Trophoblast cell (in vitro differentiated cells and primary cell): ENCODE data around the gene FBXO36. TPM values are rescaled to one million over a fixed set of nuclear protein-coding genes. Genes with fewer than 3 reads are reported as not detected.

Experiments used
- DNase-seq, 2 donors: peaks; one replicate each; pipeline ENCODE4 v3.0.0-alpha.2; 2016
- H2AFZ ChIP-seq: 2 replicates; pipeline ENCODE4 v1.6.1; 2013; ENCODE audit warnings: low read length, moderate library complexity, mild to moderate bottlenecking; ENCODE audit not compliant: insufficient read depth, poor library complexity
- H2AK5ac ChIP-seq: 2 replicates; pipeline ENCODE4 v1.6.1; 2013; ENCODE audit warnings: mild to moderate bottlenecking, low read length
- H2BK120ac ChIP-seq: 2 replicates; pipeline ENCODE4 v1.6.1; 2013; ENCODE audit warnings: low read length, mild to moderate bottlenecking, moderate library complexity; ENCODE audit not compliant: insufficient read depth, poor library complexity
- H2BK12ac ChIP-seq: 2 replicates; pipeline ENCODE4 v1.6.1; 2013; ENCODE audit warnings: mild to moderate bottlenecking, low read length, moderate library complexity
- H2BK5ac ChIP-seq: 2 replicates; pipeline ENCODE4 v1.6.1; 2013; ENCODE audit warnings: low read length, low read depth, moderate library complexity, mild to moderate bottlenecking; ENCODE audit not compliant: poor library complexity
- H3K14ac ChIP-seq: 2 replicates; pipeline ENCODE4 v1.6.1; 2013; ENCODE audit warnings: mild to moderate bottlenecking, low read length
- H3K18ac ChIP-seq: 2 replicates; pipeline ENCODE4 v1.6.1; 2013; ENCODE audit warnings: mild to moderate bottlenecking, low read length
- H3K23ac ChIP-seq: 2 replicates; pipeline ENCODE4 v1.6.1; 2013; ENCODE audit warnings: low read length
- H3K27ac ChIP-seq: 2 replicates; pipeline ENCODE4 v1.5.1; 2013; ENCODE audit warnings: low read depth, mild to moderate bottlenecking, inconsistent platforms, low read length, moderate library complexity
- H3K27me3 ChIP-seq: 2 replicates; pipeline ENCODE4 v1.6.1; 2013; ENCODE audit warnings: inconsistent platforms, mild to moderate bottlenecking, low read length, moderate library complexity; ENCODE audit not compliant: insufficient read depth
- H3K36me3 ChIP-seq, 2 experiments: 1 replicate in 1 of 2; 2 replicates in 1 of 2; pipeline ENCODE4 v1.6.1; 2013; ENCODE audit warnings: low read length in 2 of 2, mild to moderate bottlenecking in 2 of 2, moderate library complexity in 1 of 2; ENCODE audit not compliant: insufficient read depth in 2 of 2, control insufficient read depth in 1 of 2
- H3K4ac ChIP-seq: 2 replicates; pipeline ENCODE4 v1.6.1; 2013; ENCODE audit warnings: low read depth, mild to moderate bottlenecking, low read length, moderate library complexity
- H3K4me1 ChIP-seq, 2 experiments: 1 replicate in 1 of 2; 2 replicates in 1 of 2; pipeline ENCODE4 v1.6.1; 2013; ENCODE audit warnings: low read length in 2 of 2, mild to moderate bottlenecking in 2 of 2, moderate library complexity in 1 of 2; ENCODE audit not compliant: insufficient read depth in 2 of 2, control insufficient read depth in 1 of 2
- H3K4me2 ChIP-seq: 2 replicates; pipeline ENCODE4 v1.6.1; 2013; ENCODE audit warnings: inconsistent platforms, mild to moderate bottlenecking, low read length, moderate library complexity
- H3K4me3 ChIP-seq: 2 replicates; pipeline ENCODE4 v1.5.1; 2013; ENCODE audit warnings: mild to moderate bottlenecking, low read depth, low read length, inconsistent platforms
- H3K79me1 ChIP-seq: one replicate; pipeline ENCODE4 v1.6.1; 2013; ENCODE audit warnings: low read length
- H3K79me2 ChIP-seq: 2 replicates; pipeline ENCODE4 v1.6.1; 2013; ENCODE audit warnings: low read length, mild to moderate bottlenecking; ENCODE audit not compliant: control insufficient read depth, insufficient read depth, poor library complexity
- H3K9ac ChIP-seq: 2 replicates; pipeline ENCODE4 v1.6.1; 2013; ENCODE audit warnings: mild to moderate bottlenecking, low read length
- H3K9me3 ChIP-seq: 2 replicates; pipeline ENCODE4 v1.6.1; 2013; ENCODE audit warnings: low read depth, mild to moderate bottlenecking, control low read depth, inconsistent platforms, low read length; ENCODE audit not compliant: insufficient read depth
- H4K12ac ChIP-seq: 2 replicates; pipeline ENCODE4 v1.6.1; 2013; ENCODE audit warnings: low read depth, mild to moderate bottlenecking, low read length, moderate library complexity
- H4K8ac ChIP-seq: 2 replicates; pipeline ENCODE4 v1.6.1; 2013; ENCODE audit warnings: low read depth, mild to moderate bottlenecking, low read length, moderate library complexity
- H4K91ac ChIP-seq: one replicate; pipeline ENCODE4 v1.6.1; 2013; ENCODE audit warnings: low read depth, mild to moderate bottlenecking, low read length, moderate library complexity
- WGBS: extraction: QIAGEN DNeasy Blood & Tissue Kit; methylation state at CpG from one replicate; pipeline ENCODE4 v1.1.7; 2013; ENCODE audit warnings: missing lambda C conversion rate; ENCODE audit not compliant: insufficient read length, insufficient coverage; ENCODE audit errors: extremely low coverage; 5-methylcytosine and 5-hydroxymethylcytosine counted together
- polyA plus RNA-seq: library from polyadenylated mRNA; stranded (reverse); fragments of 200-250 nt; gene quantifications from 2 replicates; pipeline ENCODE4 v1.2.3, GENCODE V29; 2013

Gene FBXO36
- 2.7 and 2.9 TPM in 2 replicates for polyA plus RNA-seq

GRCh38 chr2:229922449-229923386 is at the start of gene FBXO36:
Gene FBXO36, plus strand, starts transcription at chr2:229922503. Its CDS starts 11 bp downstream, at chr2:229922514.
- H2BK12ac ChIP-seq: peak within 1 kb of the TSS; percentile 50
- peak within 1 kb of the TSS; percentile 93 for H3K4ac ChIP-seq
- peaks cover 0 to 5% of the 10 kb centered on the region in 2 experiments for H3K4me1 ChIP-seq
- no peak within 1 kb of the TSS for H3K23ac ChIP-seq
- H4K91ac ChIP-seq: peak within 1 kb of the TSS; percentile 99
- peaks cover 22% of the 10 kb centered on the region for H3K79me2 ChIP-seq
- H2AFZ ChIP-seq: peak within 1 kb of the TSS; percentile 97
- peak within 1 kb of the TSS; percentile 97 for H3K9ac ChIP-seq
- H3K18ac ChIP-seq: peak within 1 kb of the TSS; percentile 93
- H3K4me3 ChIP-seq: peak within 1 kb of the TSS; percentile 94
- peak within 1 kb of the TSS; percentile 96 for H4K8ac ChIP-seq
- no CpG with 5 or more reads among the region's 61 CpGs for WGBS
- H2BK5ac ChIP-seq: peak within 1 kb of the TSS; percentile 100
- H2AK5ac ChIP-seq: peak within 1 kb of the TSS; percentile 27
- H3K27ac ChIP-seq: peak within 1 kb of the TSS; percentile 97
- H3K36me3 ChIP-seq: peaks cover 0 to 2% of the 10 kb centered on the region in 2 experiments
- no peaks in the 10 kb centered on the region for H3K27me3 ChIP-seq
- peak within 1 kb of the TSS; percentile 97 for H3K4me2 ChIP-seq
- H2BK120ac ChIP-seq: peak within 1 kb of the TSS; percentile 98
- no peaks in the 10 kb centered on the region for H3K9me3 ChIP-seq
- peak; percentile 83 to 92 for DNase-seq
- peak within 1 kb of the TSS; percentile 93 for H4K12ac ChIP-seq
- H3K14ac ChIP-seq: peak within 1 kb of the TSS; percentile 98
- H3K79me1 ChIP-seq: peaks cover 17% of the 10 kb centered on the region

GRCh38 chr2:229873123-229873581 is 49.2 kb upstream of the FBXO36 start:
- H3K4me1 ChIP-seq: no peaks in the 10 kb centered on the region
- H4K12ac ChIP-seq: no peak overlapping the region
- no peaks in the 10 kb centered on the region for H3K79me1 ChIP-seq
- no peak overlapping the region for H2BK120ac ChIP-seq
- no peak overlapping the region for H2AK5ac ChIP-seq
- no peak overlapping the region for H3K9ac ChIP-seq
- H3K4me2 ChIP-seq: no peak overlapping the region
- H3K27me3 ChIP-seq: no peaks in the 10 kb centered on the region
- no peak overlapping the region for H3K4ac ChIP-seq
- no peak overlapping the region for H3K4me3 ChIP-seq
- no peak overlapping the region for H4K91ac ChIP-seq
- H3K27ac ChIP-seq: no peak overlapping the region
- H3K79me2 ChIP-seq: no peaks in the 10 kb centered on the region
- H3K9me3 ChIP-seq: no peaks in the 10 kb centered on the region
- H2BK12ac ChIP-seq: no peak overlapping the region
- WGBS: no CpG with 5 or more reads among the region's 1 CpG
- H3K18ac ChIP-seq: no peak overlapping the region
- H3K14ac ChIP-seq: no peak overlapping the region
- no peak overlapping the region for H2AFZ ChIP-seq
- H2BK5ac ChIP-seq: no peak overlapping the region
- no peak for DNase-seq
- H4K8ac ChIP-seq: no peak overlapping the region
- H3K23ac ChIP-seq: no peak overlapping the region
- H3K36me3 ChIP-seq: peaks cover 11 to 12% of the 10 kb centered on the region in 2 experiments

DNA sequence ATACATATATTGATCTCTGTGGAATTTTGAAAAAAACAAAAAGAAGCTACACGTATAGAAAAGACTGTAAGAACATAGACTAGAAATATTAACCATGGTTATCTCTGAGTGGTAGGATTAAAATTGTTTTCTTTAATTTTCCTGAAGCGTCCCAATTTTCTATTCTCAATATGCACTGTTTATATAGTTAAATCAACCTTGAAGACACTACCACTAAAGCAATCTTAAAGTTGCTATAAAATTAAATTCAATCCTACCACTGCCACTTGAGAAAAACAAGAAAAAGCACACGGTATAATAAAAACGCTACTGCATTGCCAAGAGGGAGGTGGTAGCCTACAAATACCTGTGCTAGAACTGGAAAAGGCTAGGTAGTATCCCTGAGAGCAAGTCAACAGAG is 47.7 kb upstream of the FBXO36 start:
- Histone ChIP-seq H2BK120ac (no peak overlapping the region), H4K12ac (no peak overlapping the region), H3K14ac (no peak overlapping the region), H2AFZ (no peak overlapping the region), H3K4me3 (no peak overlapping the region), H3K9me3 (no peaks in the 10 kb centered on the region), H3K79me2 (no peaks in the 10 kb centered on the region), H3K27me3 (no peaks in the 10 kb centered on the region), H3K36me3 (peaks cover 17% of the 10 kb centered on the region in 2 experiments), H2BK12ac (no peak overlapping the region), H3K4ac (no peak overlapping the region), H4K91ac (no peak overlapping the region), H3K79me1 (no peaks in the 10 kb centered on the region), H3K27ac (no peak overlapping the region), H3K9ac (no peak overlapping the region), H3K4me2 (no peak overlapping the region), H4K8ac (no peak overlapping the region), H2BK5ac (no peak overlapping the region), H3K18ac (no peak overlapping the region), H2AK5ac (no peak overlapping the region), H3K23ac (no peak overlapping the region), H3K4me1 (no peaks in the 10 kb centered on the region)
- no CpG with 5 or more reads among the region's 4 CpGs for WGBS
- DNase-seq: no peak

DNA sequence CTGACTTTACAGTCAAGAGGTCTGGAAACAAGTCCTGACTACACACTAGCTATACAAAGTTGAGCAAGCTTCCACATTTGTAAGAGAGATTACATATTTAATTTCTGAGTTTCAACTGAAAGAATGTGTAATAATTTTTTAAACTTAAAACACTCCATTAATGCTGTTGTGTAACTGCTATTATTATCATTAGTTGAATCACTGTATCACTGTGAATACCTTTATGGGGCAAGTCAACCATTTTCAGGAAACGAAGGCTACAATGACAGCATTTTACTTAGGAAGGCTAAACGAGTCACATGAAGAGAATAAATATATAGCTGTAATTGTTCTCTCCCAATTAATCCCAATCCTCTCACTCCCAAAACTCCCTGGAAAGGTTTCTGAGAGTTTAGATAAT is 46.8 kb upstream of the FBXO36 start:
- H3K79me2 ChIP-seq: no peaks in the 10 kb centered on the region
- no peaks in the 10 kb centered on the region for H3K27me3 ChIP-seq
- H4K8ac ChIP-seq: no peak overlapping the region
- H3K36me3 ChIP-seq: peaks cover 20 to 22% of the 10 kb centered on the region in 2 experiments
- no peak overlapping the region for H2BK120ac ChIP-seq
- H3K4me2 ChIP-seq: no peak overlapping the region
- H4K12ac ChIP-seq: no peak overlapping the region
- no peak overlapping the region for H3K4ac ChIP-seq
- peak in 1 of 2 donors; percentile 11 for DNase-seq
- H2BK12ac ChIP-seq: no peak overlapping the region
- no peak overlapping the region for H3K18ac ChIP-seq
- no peak overlapping the region for H3K9ac ChIP-seq
- H3K9me3 ChIP-seq: no peaks in the 10 kb centered on the region
- H3K27ac ChIP-seq: no peak overlapping the region
- H3K79me1 ChIP-seq: no peaks in the 10 kb centered on the region
- H2BK5ac ChIP-seq: no peak overlapping the region
- no peak overlapping the region for H3K23ac ChIP-seq
- H4K91ac ChIP-seq: no peak overlapping the region
- no CpG with 5 or more reads among the region's 2 CpGs for WGBS
- no peaks in the 10 kb centered on the region for H3K4me1 ChIP-seq
- no peak overlapping the region for H3K14ac ChIP-seq
- H2AFZ ChIP-seq: no peak overlapping the region
- H3K4me3 ChIP-seq: no peak overlapping the region
- no peak overlapping the region for H2AK5ac ChIP-seq
